CD4-positive, alpha-beta T cell treated with Interferon alpha-2 for 1 hour (primary cell): ENCODE results near the gene TEF.
"Not testable (repeated sequence)": the region's sequence is repeated elsewhere in the genome, so short reads cannot be mapped to it uniquely, and the experiment has no call there.

Experiments used
- DNase-seq, 2 donors: peaks; one replicate each; pipeline ENCODE4 v3.0.0-alpha.2; 2020 to 2022

The TEF gene

DNA sequence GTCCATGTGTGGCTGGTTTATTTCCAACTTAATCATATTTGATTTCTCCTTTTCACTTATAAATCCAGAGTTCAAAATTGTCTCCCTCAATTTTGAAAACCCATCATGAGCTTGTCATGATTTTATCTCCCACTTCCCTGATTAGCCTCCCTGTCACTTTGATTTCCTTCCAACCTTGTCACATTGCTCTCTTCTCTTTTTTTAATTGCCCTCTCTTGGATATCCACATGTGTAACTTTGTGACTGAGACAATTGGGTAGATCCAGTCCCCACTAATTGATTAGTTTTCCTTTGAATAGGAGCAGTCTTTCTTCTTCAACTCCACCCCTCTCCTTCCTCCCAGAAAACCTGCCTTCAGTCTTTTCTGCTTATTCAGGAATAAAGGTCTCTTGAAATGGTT lies 2.4 kb downstream of the TEF start:
- DNase-seq, result no peak

DNA sequence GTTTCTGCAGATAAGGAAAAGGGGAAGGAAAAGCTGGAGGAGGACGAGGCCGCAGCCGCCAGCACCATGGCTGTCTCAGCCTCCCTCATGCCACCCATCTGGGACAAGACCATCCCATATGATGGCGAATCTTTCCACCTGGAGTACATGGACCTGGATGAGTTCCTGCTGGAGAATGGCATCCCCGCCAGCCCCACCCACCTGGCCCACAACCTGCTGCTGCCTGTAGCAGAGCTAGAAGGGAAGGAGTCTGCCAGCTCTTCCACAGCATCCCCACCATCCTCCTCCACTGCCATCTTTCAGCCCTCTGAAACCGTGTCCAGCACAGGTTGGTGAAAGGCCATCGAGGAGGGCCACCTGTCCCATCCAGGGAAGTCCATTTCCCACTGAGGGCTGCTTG lies 5.6 kb downstream of the TEF start:
- no peak for DNase-seq

DNA sequence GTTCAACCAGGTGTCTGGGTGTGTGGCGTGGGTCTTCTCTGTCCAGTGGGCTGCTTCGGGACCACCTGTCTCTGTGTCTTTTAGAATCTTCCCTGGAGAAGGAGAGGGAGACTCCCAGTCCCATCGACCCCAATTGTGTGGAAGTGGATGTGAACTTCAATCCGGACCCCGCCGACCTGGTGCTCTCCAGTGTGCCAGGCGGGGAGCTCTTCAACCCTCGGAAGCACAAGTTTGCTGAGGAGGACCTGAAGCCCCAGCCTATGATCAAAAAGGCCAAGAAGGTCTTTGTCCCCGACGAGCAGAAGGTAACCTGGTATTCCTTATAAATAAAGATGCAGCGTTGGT lies 12.2 kb downstream of the TEF start:
- DNase-seq, result no peak

DNA sequence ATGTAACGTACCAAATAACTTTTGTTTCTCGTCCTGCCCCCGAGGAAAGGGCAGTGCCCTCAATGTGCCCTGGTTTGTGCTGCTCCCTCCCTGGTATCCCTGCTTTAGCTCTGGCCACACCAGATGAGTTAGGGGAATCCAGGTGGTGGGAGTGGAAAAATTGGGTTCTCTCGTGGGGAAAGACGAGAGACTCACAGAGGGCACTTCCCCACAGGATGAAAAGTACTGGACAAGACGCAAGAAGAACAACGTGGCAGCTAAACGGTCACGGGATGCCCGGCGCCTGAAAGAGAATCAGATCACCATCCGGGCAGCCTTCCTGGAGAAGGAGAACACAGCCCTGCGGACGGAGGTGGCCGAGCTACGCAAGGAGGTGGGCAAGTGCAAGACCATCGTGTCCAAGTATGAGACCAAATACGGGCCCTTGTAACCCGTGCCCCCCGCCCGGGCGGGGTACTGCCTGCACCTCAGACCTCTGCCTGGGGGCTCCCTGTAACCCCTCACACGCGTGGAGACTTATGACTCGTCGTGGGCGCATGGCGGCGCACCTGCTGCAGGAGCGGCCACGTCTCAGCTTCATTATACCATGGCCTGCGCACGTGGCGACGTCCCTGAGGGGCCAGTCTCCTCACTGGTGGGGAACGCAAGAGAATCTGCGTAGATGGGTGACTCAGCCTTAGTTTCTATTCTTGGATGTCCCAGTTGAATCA lies 13.9 kb downstream of the TEF start:
- DNase-seq, result no peak

DNA sequence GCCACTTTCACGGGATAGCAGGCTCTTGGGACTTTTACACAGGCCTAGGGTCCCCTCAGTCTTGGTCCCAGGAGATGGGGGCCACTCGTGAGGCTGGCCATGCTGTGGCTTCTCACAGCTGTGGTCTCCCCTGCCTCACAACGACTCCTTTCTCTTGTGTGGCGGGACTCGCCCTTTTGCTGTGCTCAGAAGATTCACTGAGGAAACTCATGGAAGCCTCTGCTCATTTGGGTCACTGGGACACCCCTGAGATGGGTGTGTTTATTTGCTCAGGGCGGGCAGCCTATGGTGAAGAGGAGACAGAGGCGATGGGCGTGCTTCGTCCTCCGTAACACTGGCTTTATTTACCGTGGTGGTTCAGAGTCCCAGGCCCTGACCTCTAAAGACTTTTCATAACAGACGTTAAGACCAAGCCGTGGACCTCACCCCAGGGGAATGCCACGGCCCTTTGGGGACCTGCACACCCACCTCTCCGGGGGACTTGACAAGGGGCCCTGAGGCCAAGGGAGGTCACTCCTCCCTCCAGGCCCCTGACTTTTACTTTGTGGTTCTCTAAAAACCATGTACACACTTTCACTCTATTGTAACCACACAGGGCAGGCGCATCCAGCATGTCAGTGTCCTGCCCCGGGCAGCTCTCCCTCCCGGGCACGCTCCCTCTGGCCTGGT lies 15.5 kb downstream of the TEF start:
- no peak for DNase-seq

DNA sequence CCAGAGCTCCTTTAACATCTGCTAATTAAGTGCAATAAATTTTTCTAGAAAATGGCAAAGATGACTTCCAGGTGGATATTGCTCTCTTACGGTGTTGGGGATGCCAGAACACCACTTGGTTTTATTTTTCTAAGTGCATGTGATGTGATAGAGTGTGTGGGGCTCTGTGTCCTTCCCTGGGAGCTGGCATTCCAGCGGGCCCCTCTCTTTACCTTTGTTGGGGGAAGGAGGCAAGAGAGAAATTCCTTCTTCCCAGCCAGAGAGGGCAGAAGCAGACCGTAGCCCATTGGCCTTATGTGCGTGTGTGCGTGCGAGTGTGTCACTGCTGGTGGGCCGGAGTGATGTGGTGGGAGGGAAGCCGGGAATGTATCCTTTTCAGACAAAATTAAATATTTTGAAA lies 17.2 kb downstream of the TEF start:
- no peak for DNase-seq

DNA sequence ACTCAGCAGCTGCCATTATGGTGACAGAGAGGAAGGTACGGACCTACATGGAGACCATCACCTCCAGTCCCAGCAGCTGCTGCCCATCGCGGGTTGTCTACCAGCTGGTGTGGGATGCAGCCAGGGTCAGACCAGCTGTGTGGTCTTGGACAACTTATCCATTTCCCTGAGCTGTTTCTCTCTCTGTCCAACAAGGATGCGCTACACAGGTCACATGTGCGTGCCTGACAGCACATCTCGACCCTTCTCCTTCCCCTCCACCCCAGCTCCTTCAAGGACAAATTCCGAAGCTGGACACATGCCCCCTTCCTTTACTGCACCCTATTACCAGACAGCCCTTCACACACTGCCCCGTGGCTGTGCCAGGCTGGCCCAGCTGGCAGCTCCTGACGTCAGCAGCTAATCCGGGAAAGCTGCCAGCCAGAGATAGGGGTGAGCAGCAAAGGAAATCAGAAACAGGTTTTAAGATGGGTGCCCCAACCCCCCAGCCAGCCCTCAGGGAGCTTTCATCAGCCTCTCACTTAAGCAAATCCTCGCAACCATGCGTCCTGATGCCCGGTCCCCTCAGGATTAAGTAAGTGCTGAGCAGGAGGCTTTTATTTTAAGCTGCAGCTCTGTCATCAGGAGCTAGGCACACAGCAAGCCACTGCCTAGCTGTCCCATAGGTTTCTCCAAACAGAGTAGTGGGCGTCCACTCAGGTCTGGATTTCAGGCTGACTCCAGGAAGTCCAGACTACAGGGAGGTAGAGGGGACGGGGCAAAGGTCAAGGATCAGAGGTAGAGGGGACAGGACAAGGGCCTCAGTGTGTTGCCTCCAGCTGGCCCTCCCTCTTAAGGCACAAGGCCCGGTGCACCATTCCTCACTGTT lies 20.3 kb downstream of the TEF start:
- DNase-seq, result no peak

DNA sequence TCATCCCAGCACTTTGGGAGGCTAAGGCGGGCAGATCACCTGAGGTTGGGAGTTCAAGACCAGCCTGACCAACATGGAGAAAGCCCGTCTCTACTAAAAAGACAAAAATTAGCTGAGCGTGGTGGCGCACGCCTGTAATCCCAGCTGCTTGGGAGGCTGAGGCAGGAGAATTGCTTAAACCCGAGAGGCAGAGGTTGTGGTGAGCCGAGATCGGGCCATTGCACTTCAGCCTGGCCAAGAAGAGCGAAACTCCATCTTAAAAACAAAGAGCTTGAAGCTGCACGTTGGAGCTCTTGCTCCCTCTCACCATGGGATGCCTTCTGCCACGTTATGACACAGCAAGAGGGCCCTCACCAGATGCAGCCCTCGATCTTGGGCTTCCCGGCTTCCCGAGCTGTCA lies 21.1 kb downstream of the TEF start:
- not testable (repeated sequence) for DNase-seq

DNA sequence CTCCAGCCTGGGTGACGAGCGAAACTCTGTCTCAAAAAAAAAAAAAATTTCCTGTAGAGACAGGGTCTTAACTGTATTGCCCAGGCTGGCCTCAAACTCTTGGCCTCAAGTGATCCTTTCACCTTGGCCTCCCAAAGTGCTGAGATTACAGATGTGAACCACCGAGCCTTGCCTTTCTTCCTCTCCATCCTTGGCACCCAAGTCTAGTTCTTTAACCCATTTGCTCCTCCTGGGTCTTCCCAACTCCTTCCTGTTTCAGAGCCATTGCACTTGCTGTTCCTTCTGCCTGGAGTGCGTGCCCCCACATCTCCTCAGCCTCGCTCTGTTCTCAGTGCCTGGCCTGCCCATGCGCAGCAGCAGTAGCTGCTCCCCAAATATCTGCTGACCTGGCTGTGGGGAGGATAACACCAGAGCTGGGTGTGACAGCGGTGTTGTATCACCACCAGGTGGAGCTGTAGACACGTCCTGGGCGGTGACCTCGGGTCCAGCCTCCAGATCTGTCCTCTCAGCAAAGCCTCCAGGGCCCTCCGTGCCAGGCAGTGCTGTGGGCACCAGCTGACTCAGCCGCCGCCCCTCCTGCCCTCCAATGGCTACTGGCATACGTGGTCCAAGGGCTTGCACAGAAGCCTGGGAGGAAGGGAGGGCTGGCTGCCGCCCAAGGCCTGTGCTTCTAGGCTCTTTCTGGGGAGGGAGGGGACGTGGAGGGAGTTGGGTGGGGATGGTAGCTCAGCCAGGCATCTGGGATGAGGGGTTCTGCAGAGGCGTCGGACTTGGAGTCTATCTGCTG lies 22.0 kb downstream of the TEF start:
- DNase-seq, result peak; percentile 87 to 91

DNA sequence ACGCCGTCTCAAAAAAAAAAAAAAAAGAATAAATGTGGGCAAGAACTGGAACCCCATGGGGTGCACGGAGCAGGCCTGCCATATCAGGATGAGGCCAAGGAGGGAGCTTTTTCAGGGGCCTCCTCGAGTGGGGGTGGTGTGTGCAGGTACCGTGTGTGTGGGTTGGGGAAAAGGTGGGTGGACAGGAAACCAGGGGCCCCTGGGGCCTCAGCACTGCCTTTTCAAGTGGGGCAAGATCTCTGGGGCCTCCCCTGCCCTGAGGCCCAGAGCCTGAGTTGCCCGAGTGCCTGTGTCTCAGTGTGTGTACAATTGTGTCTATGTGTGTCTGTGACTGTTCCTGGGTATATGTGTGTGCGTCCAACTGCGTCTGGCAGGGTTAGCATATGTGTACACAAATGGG lies 23.8 kb downstream of the TEF start:
- DNase-seq, result no peak

DNA sequence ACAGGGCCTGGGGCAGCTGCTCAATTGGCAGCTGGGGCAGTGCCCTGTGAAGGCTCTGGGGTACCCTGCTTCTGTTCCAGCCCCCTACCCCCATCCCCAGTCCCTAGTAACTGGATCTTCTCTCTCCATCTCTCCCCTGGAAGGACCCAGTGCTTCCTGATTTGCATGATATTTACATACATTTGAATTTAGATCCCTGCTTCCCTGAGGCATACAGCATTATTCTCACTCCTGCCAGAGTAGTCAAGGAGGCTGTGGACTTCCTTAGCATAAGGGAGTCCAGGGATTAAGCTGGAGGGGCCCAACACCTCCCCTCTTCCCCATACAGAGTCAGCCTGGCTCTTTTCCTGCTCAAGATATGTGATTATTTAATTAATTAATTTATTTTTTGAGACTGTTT lies 24.7 kb downstream of the TEF start:
- no peak for DNase-seq

DNA sequence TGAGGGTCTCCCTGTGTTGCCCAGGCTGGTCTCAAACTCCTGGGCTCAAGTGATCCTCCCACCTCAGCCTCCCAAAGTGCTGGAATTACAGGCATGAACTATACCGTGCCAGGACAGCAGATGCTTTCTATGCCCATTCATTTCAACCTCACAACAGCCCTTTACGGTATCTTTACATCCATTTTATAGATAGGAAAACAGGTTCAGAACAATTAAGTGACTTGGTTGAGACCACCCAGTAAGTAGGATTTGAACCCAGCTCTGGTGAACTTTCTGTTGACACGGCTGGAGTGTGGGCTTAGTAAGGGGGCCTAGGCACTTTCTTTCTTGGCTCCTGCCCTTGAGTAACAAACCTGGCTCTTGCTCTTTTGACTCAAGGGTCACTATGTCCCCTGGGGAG lies 25.7 kb downstream of the TEF start:
- DNase-seq, result no peak

DNA sequence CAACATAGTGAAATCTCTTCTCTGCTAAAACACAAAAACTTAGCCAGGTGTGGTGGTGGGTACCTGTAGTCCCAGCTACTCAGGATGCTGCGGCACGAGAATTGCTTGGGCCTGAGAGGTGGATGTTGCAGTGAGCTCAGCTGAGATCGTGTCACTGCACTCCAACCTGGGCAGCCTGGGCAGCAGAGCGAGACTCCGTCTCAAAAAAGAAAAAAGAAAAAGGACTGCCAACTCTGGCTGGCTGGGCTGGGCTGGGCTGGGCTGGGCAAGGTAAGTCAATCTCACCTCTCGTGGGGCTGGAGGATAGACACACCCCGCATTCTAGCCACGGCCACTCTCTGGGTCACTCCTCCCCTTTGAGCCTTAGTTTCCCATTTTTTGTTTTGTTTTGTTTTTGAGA lies 26.9 kb downstream of the TEF start:
- DNase-seq, result no peak

DNA sequence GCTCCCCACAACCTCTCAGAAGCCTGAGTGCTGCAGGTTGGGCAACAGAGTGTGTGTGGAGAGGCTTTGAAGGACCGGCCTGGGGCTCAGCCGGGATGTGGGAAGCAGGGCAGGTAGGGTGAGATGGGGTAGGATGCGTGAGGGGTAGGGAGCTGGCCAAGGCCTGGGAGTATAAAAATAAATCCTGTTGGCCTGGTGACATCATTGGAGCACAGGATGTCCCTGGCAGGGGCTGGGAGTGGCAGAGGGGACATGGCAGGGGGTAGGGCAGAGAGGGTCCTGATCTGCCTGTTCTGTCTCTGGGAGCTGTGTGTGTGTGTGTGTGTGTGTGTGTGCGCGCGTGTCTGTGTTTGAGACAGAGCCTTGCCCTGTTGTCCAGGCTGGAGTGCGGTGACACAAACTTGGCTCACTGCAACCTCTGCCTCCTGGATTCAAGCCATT lies 28.6 kb downstream of the TEF start:
- DNase-seq, result no peak

DNA sequence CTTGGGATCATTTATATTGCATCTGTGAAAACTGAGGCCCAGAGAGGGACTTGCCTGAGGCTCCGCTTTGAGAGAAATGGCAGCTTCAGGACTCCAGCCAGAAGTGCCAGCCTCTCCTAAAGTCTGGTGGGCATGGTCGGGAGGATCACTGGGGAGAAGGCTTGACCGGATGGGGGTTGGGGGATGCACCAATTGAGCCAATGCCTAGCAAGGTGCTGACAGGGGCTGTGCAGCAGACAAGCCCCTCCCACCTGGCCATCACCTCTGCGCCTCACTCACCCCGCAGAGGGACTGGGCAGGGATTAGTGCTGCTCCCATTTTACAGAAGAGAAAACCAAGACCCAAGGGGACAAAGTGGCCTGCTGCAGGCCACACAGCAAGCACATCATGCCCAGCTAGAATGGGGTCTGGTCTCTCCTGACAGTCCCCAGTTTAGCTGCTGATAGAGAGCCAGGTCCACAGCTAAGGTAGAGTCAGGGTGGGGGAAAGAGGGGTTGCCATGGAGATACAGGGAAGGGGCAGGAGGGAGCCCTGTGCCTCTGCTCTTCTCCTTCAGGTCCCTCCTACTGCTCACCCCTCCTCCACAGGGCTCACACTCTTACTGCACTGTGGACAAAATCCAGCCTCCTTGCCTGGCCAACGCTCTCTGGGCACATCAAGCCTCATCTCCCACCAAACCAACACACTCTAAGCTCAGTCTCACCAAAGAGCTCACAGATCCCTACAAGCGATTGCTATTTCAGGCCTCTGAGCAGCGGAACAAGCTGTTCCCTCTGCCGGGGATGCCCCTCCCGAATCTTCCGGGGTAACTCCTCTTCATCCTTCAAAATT lies 29.5 kb downstream of the TEF start:
- no peak for DNase-seq

DNA sequence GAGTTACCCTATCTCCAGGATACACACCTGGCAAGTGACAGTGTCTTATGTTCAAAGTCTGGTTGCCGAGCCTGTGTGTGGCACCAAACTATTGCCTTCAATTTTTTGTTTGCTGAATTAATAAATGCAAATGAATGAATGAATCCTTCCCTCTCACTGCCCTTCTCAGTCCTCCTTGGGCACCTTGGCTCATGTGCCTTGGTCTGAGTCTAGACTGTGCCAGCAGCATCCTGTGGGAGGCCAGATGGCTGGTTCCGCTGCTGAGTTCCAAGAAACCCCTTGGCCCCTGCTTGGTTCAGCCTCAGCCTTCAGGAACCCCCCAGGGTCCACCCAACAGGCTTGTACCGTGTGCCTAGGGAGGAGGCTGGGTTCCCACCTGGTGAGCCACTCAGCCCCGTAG lies 33.8 kb downstream of the TEF start:
- no peak for DNase-seq

DNA sequence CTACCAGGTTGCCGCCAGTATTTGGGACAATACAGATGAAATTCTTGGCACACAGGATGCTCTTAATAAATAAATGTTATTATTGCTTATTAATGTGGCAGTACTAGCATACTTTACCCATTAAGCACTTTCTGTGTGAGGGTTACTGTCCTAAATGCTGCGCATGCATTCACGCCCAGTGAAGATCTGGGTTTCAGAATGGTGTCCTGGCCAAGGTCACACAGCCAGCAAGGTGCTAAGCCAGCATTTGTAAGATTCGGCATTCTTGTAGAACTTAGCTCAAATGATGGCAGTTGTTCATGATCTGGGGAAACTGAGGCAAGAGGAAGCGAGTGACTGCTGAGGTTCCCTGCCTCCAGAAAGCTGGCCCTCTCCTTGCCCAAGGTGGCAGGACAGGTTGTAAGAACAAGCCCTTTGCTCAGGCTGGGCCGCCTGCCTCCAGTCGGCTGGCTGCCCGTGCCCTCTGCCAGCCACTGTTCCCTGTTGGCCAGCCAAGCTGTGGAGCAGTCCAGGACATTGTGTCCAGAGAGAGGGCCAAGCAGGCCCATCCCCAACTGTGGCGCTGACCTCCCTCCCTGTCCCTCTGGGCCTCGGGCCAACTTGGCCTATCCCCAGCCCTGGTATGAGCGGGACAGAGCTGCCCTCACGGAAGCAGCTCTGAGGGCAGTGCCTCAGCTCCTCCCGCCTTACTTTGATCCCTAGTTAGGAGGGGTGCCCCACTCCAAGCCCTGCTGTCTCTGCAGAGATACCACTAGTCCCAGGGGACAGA lies 36.1 kb downstream of the TEF start:
- no peak for DNase-seq

DNA sequence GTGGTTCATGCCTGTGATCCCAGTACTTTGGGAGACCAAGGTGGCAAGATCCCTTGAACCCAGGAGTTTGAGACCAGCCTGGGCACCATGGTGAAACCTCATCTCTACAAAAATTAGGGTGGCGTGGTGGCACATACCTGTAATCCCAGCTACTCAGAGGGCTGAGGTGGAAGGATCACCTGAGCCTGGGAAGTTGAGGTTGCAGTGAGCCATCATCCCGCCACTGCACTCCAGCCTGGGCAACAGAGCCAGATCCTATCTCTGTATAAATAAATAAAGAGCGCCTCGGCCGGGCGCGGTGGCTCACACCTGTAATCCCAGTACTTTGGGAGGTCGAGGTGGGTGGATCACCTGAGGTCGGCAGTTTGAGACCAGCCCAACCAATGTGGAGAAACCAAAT lies 37.0 kb downstream of the TEF start:
- no peak for DNase-seq

DNA sequence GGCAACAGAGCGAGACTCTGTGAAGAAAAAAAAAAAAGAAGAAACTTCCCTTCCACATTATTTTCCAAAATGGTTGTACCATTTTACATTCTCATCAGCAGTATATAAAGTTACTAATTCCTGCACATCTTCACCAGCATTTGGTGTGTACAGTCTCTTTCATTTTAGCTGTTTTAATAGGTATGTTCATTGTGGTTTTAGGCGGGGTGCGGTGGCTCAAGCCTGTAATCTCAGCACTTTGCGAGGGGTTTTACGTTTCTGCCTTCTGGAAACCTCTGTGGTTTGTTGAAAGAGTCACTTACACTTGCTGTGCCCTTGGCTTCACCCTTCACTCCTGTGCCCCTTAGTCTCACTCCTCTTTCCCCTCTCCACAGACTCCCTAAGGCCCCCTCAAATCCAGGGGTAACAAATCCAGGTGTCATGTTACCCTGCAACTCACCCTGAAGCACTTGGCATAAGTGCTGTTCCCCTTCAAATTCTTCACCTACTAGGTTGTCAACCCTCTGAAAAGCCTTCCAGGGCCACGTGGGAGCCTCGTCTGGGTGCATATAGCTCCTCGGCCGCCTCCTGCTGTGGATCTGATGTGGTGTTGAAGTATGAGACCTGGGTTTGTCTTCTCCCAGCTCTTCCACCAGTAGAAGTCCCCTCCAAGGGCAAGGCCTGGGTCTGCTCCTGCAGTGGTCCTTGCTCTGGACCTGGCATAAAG lies 44.1 kb downstream of the TEF start:
- peak in 1 of 2 donors; percentile 64 for DNase-seq

DNA sequence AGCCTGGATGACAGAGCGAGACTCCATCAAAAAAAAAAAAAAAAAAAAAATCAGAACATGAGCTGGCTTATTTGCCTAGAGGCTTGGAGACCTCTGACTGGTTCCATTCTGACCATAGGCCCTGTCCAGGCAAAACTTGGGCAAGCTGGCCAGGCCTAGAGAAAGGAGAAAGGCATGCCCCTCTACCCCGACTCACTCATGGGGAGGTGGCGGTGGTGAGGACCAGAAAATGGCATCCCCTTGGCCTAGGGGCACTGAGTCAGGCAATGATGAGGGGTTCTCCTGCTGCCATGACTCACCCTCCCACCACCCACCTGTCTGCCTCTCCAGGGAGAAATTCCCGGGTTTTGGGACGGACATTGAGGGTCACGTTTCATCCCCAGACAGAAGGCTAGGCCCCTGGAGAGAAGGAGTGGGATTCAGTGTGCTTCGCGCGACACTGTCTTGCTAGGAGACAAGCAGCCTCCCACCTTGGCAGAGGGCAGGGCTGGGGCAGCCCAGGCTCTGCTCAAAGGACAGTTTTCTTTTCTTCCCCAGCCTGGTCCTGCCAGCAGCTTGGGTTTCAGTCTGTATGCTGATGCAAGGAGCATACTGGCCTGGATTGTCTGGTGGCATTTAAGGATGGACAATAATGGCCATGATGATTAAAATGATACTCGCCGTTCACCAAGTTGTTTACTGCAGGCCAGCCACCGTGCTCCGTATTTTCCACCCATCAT lies 47.6 kb downstream of the TEF start:
- no peak for DNase-seq
